Testis (tissue), 2 donors: ENCODE results near the gene FMO1.

Experiments
- POLR2A ChIP-seq: fragments of 450-650 bp; IDR thresholded peaks from one replicate; pipeline ENCODE4 v1.6.1; 2017; ENCODE audit warnings: antibody characterized with exemption, mild to moderate bottlenecking, moderate library complexity
- TF ChIP-seq, protein P1 (sequence below), 3 experiments: fragments of 450-650 bp in 2 of 3; fragments of 200-600 bp in 1 of 3; sonication (generic) in 1 of 3; IDR thresholded peaks; one replicate each; pipeline ENCODE4 v1.5.1; 2016 to 2019; ENCODE audit warnings: antibody characterized with exemption in 3 of 3, mild to moderate bottlenecking in 2 of 3, moderate library complexity in 1 of 3

DNA sequence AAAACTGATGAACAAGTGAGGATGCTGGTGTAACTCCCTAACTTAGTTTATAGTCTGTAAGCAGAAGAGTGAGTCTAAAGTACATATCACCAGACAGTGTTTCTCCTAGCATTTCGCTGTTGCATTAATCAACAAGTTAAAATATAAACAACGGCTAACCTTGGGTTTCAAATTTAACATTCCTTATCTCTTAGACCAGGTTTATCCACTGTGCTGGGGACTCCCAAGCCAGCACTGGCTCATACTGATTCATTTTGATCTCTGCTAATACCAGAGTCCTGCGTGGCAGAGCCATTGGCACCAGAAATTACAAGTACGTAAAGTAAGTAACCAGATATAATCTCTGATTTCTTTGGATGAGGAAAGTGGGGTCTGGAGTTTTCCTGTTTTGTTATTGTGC, at the start of gene FMO1:
- TF ChIP-seq POLR2A: no peak
- TF ChIP-seq, protein P1, sequence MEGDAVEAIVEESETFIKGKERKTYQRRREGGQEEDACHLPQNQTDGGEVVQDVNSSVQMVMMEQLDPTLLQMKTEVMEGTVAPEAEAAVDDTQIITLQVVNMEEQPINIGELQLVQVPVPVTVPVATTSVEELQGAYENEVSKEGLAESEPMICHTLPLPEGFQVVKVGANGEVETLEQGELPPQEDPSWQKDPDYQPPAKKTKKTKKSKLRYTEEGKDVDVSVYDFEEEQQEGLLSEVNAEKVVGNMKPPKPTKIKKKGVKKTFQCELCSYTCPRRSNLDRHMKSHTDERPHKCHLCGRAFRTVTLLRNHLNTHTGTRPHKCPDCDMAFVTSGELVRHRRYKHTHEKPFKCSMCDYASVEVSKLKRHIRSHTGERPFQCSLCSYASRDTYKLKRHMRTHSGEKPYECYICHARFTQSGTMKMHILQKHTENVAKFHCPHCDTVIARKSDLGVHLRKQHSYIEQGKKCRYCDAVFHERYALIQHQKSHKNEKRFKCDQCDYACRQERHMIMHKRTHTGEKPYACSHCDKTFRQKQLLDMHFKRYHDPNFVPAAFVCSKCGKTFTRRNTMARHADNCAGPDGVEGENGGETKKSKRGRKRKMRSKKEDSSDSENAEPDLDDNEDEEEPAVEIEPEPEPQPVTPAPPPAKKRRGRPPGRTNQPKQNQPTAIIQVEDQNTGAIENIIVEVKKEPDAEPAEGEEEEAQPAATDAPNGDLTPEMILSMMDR (IDR thresholded peaks at IDR 0.05): no peak
